HG02870 (cell line): ENCODE results near the gene MAP2K3.
"Not testable (repeated sequence)": the region's sequence is repeated elsewhere in the genome, so short reads cannot be mapped to it uniquely, and the experiment has no call there.

Experiments
- ATAC-seq: cut with Tn5 transposase; IDR thresholded peaks from one replicate; pipeline ENCODE4 v1.9.1; 2021; ENCODE audit warnings: mild to moderate bottlenecking, moderate library complexity; ENCODE audit not compliant: unreplicated experiment

Gene MAP2K3

DNA sequence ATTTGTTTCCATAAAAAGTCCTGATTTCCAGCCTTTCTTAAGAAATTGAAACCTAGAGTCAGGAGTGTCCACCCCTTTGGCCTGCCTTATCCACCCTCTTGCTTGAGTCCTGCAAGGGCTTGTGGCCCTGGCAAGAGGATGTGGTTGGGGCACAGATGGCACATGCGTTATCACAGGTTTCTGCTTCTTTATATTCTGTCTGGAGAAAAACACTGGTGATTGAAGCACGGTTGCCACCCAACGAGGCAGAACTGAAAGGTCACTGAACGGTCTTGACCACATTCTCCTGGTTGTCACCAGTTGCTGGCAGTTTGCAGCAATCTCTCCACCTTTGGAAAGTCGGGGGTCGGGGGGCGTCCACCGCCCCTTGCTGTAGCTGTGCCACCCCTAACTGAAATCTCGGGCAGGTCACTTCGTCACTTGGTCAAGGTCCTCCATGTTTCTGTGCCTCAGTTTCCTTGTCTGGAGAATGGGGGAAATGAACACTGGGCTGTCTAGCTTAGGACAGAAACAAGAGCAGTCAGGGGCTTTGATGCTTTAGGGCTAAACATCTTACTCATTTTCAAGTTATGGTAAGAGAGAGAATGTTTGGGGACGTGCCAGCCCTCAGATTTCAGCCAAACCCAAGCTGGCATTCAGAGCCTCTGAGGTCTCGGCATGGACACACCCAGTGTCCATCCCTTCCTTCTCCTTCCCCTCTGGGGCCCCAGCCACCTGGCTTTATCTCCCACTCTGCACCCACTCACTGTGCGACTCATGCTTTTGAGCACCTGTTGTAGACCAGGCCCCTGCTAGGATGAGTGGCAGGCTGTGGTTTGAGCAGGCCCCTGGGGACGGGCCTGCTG lies 63.8 kb downstream of the MAP2K3 start:
- ATAC-seq, result not testable (repeated sequence)

DNA sequence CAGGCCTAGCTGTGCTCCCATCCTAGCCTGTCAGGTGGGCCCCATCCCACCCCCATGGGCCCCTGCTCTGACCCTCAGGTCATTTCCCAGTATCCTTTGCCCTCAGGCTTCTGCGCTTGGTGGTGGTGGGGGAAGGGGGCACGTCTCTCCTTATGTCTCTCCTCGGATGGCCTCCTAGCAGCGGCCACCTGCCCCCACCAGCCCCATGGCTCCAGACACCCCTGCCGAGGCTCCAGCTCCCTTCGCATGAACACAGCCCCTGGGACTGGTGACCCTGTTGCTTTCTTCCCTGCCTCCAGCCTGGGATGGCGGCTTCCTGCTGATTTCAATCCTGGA lies 64.4 kb downstream of the MAP2K3 start:
- not testable (repeated sequence) for ATAC-seq

DNA sequence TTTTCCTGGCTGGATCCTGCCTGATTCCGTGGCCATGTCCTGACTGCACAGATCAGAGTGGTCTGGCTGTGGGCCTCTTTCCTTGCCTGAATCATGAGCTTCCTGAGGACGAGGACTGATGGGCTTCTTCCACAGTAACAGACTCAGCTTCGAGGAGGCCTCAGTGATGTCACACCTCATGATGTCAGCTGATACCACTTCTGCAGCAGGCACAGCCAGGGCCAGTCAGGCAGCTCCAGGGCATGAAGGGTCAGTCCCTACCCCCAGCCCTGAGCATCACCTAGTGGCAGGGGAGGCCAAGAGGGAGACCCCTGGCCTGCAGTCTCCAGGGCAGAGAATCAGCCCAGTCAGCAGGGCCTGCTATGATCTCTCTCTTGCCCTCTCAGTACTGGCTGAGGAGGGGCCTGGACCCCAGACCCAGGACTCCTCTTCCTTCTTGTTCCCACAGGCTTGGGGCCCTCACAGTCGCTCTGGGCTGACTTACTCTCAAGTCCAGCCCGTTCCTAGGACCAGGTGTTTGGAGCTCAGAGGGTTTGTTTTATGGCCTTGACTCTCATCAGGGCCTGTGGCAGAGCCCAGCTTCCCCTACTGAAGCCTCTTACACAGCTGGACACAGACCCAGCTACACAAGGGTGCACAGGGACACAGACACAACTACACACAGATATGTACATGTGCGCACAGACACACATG lies 65.0 kb downstream of the MAP2K3 start:
- not testable (repeated sequence) for ATAC-seq

DNA sequence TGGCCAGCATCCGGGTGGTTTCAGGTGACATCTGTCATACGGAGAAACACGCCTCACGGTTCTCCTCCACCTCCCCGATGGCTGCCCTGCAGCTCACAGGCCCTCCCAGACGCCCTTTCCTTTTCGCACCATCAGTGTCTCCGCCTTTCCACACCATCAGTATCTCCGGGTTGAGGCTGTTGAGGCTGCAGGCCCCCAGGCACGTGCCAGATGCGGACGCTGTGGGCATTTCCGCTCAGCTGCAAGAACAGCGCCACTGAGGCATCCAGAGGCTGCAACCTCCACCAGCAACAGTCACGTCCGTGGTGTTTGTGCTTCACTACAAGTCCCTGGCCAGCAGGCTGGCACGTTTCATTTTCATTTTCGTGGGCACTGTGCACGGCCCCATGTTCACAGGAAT lies 66.0 kb downstream of the MAP2K3 start:
- ATAC-seq, result not testable (repeated sequence)

DNA sequence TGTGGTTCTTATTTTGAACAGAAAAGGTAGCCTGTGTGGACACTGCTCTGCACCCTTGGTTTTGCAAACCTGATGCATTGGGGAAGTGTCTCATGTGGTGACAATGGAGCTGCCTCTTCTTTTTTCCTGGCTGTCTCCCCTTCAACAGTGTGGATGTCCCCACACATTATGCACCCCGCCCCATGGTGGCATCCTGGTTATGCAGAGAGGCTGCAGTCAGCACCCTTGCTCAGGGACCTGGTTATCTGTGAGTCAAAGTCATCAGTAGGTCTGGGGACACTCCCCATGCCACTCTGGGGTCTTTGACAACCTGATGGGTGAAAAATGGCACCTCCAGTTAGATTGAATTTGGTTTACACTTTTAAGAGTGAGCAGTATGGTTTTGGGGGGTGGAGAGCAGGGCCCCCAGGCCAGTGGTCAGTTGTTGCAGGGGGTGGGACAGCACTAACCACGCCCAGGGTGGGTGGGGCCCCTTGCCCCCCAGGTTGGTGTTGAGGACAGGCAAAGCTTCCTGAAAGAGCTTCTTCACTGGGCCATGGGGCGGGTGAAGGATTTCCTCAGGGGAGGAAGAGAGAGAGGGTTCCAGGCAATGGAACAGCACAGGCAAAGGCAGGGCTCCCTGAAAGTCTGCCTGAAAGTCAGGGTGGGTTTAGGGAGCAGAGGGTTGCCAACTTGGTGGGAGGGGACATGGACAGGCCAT lies 67.0 kb downstream of the MAP2K3 start:
- ATAC-seq, result no peak

DNA sequence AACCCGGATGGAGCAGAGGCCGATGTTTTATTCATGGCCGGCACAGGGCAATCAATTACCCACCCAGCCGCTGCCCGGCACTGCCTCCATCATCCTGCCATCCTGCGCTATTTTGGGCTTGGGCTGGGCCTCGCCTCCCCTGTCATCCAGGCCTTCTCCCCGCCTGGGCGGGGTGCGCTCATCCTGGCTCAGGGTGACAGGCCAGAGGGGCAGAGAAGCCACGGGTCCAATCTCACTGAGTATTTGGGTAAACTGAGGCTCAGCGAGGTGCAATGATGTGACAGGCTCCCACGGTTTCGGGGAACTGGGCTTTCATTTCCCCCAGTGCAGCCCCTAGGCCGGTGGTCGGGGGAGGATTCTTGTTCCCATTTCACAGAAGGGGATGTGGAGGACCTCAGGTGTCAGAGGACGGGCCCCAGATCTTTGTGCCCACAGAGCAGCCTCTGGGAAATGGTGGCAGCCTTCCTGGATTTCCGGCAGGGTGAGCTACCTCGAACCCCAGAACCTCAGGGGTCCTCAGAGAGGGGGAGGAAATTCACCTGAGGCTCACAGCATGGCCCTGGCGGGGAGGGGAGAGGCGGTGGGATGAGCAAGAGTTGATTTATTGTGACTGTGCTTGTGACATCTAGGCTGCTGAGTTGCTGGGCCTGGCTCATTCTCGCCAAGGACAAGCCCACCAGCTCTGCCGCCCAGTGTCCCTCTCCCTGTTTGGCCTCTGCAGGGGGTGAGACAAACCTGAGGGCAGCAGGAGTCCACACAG lies 67.9 kb downstream of the MAP2K3 start:
- no peak for ATAC-seq

DNA sequence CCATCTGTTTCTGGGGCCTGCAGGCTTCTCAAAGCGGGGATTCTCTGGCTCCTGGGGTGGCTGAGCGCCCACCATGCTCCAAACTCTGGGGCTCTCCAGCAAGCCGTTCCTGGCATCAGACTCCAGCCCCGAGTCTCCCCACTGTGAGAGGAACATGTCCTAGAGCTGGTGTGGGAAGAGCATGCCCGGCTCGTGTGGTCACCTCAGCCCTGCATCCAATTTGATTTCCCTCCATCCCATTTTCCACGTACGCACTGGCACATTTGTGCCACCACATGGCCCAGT lies 68.4 kb downstream of the MAP2K3 start:
- no peak for ATAC-seq

DNA sequence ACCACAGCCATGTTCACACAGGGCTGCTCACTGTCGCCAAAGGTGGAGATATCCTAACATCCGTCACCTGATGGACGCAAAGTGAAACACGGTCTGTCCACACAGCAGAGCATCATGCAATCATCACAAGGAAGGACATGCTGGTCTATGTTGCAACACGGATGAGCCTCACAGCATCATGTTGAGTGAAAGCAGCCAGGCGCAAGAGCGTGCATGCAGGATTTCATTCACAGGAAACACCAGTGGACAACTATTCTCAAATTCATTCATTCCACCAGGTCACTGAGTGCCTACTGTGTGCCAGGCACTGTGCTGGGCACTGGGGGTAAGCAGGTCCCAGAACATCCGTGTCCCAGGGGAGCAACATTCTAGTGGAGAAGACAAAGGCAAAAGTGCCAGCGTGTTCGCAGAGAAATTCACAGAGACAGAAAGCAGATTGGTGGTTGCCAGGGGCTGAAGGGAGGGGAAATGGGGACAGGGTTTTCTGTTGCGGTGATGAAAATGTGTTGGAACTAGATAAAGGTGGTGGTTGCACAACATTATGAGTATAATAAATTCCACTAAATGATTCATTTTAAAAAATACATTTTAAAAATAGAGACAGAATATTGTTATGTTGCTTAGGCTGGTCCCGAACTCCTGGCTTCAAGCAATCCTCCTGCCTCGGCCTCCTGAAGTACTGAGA lies 69.0 kb downstream of the MAP2K3 start:
- ATAC-seq, result no peak

DNA sequence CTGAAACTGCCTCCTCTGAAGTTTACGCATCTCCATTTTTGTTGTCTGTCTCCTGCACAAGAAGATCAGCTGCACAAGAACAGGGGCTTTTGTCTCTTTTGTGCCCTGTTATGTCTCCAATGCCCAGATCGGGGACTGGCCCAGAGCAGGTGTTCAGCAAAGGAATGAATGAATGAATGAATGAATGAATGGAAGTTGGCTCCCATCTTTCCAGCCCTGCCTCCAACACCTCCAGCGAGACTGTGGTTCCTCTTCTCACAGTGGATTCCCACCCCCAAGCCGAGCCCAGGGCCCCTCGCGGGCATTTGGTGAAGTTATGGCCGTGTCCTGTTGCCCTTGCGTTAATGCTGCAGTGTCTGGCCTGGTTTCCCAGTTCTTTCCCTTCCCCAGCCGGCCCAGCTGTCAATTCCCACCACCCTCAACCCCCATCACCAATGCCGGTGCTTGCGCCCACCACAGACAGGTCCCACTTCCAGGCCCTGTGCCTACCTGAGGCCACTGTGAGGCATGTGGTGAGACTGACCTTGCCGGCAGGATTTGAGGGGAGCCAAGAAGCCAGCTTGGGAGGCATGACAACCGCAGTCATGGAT lies 70.4 kb downstream of the MAP2K3 start:
- no peak for ATAC-seq

DNA sequence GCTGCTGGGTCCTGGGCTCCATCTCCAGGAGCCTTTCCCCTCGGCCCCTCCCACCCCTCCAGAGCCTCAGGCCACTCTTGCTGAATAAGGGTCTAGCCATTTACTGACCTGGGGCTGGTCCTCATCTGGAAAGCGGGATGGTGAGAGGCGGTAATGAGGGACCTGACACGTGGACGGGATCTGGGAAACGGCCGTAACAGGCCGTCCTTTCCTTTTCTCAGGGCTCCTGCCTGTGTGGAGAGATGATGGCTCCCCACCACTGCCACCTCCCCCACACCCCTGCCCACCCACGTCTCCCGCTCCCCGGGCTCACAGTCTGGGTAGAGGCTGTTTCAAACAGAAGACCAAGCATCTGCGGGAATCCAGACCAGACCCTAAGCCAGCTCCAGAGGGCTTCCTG lies 71.1 kb downstream of the MAP2K3 start:
- ATAC-seq, result no peak

DNA sequence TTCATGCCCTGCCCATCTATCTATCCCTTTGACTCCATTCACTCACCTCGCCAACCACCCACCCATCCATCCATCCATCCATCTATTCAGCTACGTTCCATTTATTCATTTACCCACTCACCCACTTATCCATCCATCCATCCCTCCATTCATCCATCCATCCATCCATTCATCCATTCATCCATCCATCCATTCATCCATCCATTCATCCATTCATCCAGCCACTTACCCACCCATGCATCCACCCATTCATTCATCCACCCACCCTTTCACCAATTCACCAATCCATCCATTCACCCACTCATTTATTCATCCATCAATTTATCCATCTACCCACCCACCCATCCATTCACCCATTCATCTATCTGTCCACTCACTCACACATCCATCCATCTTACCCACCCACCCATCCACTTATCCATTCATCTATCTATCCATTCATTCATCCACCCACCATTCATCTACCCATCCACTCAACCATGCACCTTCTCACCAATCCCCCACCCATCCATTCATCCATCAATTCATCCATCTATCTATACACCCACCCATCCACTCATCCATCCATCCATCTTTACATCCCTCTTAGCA lies 72.1 kb downstream of the MAP2K3 start:
- ATAC-seq, result no peak

DNA sequence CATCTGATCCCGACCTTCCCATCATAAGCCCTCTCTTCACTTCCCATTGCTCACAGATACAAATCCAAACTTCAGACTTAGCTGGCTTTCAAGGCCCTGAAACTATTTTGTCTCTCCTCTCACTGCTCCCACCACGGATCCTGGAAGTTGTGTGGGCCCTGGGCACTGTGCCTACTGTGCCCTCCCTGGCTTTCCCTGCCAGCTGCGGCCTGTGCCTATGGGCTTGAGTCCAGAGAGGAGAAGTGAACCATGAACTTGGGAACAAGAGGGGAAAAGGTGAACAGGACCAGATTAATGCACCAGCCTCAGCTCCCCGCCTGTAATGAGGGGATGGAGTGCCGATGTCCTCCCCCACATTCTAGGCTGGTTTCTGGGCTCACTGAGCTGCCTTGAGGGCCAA lies 72.8 kb downstream of the MAP2K3 start:
- ATAC-seq, result no peak

DNA sequence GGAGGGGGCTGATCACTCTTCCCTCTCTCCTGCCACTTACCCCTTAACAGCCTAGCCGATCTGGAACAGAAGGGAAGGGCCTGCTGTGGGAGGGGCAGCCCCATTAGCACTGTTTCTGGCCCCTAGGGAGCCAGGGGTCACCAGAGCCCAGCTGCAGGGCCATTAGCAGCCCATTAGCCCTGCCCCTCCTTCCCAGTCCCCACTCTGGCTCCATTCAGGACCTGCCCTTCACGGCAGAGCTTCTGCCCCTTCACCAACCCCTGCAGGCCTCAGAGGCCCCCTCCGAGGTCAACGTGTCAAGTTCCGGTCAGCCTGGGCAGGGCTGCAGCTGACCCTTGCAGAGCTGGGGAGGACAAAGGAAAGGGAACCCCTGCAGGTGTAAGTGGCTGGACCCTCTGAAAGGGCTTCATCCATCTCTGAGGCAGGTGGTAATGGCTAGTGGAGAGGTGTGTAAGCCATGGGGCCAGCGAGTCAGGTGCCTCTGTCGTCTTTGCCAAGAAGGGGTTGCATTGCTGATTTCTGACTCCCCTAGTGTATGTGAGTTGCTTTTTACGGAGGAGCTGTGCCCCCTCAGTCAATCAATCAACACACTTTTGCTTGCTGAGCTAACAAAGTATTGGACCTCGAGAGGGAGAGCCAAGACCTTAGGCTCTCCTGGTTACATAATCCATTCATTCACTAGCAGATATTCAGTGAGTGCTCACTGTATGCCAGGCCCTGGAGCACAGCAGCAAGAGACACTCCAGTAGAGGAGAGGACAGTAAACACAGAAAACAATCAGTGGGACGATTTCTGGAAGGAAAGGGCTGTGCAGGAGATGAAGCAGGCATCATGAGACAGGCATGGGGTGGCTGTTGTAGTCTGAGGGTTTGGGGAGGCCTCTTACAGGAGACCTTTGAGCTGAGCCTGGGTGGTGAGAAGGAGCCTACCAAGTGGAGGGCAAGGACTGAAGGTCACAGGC lies 73.5 kb downstream of the MAP2K3 start:
- no peak for ATAC-seq

DNA sequence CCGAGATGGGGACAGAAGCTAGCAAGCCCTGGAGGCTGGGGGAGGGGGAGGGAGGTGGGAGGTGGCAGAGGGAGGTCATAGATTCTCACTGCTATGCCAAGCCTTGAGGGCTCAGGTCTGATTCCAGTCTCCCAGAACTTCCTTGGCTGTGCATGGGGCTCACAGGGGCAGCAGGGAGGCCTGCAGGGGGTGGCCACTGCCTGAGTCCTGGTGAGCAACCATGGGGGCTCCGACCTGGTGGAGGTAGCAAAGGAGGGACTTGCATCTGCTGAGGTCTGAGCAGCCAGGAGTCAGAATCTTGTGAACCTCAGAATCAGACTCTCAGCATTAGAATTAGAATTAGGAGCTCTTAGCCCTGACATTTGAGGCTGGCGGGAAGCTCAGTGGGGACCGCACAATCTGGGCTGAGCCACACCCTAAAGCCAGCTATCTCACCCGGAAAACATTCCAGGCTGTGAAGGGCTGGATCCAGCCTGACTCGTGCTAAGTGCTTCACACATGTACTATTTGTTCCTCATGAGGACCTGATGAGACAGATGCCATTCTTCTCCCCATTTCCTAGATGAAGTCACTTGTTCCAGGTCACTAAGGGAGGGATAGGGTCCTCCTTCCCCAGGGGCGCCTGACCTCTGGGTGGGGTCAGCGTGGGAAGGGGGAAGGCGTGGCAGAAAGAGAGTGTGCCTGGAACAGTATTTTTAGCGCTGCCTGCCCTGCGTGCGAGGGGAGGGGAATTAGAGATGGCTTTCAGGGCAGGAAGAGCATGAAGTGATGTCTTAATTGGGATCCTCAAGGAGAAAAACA lies 74.4 kb downstream of the MAP2K3 start:
- no peak for ATAC-seq

DNA sequence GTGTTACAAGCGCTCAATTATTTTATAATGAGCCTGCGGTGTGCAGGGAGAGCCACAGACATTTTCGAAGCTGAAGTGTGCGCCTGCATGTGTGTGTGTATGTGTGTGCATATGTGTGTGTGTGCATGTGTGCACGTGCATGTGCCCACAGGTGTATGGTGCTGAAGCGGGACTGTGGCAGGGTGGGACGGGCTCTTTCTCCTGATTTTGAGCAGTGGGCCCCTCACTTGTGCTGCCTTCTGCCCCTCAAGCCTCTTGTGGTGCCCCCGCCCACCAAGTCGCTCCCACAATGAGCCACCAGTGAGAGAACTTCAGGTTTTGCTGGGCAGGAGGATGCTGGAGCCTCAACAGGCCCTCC lies 75.0 kb downstream of the MAP2K3 start:
- ATAC-seq, result no peak

DNA sequence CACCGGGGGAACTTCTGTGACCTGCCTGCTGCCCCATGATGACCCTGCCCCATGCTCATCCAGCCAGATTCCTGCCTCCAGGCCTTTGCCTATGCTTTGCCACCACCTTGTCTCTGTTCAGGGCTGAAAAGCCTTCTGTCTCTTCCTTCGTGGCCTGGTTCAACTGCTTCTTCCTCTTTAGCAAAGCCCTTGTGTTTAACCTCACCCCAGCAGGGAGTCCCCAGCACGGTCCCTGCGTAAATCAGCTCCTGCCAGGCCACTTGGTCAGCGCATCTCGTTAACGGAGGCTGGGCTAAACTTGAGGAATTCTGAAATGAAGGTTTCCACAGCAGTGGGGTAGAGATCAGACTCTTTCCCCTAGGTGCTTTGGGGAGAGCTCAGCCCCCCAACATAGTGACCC lies 75.5 kb downstream of the MAP2K3 start:
- ATAC-seq, result no peak

DNA sequence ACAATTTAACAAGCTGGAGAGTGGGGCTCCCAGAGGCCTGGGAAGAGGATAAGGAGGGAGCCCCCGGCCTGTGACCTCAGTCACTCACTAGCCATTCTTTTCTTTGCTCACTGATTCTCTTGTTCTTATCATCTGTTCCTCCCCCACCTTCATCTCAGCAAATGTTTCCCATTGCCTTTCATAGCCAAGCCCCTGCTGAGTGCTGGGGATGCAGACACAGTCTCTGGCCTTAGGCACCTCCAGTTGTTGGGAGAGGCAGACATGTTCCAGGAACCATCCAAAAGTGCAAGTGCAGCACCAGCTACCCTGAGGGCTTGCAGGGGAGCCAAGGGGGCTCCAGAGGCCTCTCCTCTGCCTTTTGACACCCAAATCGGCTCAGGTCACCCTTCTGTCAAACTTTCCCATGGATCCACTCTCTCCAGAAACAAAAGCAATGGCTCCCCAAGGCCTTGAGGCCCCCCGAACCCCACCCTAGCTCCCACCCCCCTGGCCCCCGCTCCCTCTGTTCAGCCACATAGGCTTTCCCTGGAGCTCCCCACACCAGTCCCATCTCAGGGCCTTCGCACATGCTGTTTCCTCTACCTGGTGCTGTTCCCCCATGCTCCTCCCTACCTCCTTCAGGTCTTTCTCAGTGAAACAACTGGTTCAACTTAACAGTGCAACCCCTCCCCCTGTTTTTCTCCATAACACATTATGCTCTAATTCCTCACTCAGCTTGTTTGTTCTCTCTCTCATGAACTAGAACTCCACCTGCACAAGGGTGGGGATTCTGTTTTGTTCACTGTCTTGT lies 76.7 kb downstream of the MAP2K3 start:
- ATAC-seq, result no peak
